ENCODE results near the gene SLC2A4RG.

- TF ChIP-seq, protein P1, sequence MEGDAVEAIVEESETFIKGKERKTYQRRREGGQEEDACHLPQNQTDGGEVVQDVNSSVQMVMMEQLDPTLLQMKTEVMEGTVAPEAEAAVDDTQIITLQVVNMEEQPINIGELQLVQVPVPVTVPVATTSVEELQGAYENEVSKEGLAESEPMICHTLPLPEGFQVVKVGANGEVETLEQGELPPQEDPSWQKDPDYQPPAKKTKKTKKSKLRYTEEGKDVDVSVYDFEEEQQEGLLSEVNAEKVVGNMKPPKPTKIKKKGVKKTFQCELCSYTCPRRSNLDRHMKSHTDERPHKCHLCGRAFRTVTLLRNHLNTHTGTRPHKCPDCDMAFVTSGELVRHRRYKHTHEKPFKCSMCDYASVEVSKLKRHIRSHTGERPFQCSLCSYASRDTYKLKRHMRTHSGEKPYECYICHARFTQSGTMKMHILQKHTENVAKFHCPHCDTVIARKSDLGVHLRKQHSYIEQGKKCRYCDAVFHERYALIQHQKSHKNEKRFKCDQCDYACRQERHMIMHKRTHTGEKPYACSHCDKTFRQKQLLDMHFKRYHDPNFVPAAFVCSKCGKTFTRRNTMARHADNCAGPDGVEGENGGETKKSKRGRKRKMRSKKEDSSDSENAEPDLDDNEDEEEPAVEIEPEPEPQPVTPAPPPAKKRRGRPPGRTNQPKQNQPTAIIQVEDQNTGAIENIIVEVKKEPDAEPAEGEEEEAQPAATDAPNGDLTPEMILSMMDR (IDR thresholded peaks at IDR 0.05) = no peak
- TF ChIP-seq POLR2A (IDR thresholded peaks at IDR 0.05) = no peak
Observed at GRCh38 chr20:63787749-63788148, 48.2 kb downstream of the SLC2A4RG start.
